T-helper 2 cell treated with Interferon-gamma antibody and Interleukin-4, amounts not matched to agents 5 μg/mL and 100 μg/mL, for 36 hours (primary cell): ENCODE data around the gene GAREM1.

Source experiments
- DNase-seq: peaks from one replicate; pipeline ENCODE4 v3.0.0; 2021; ENCODE audit warnings: low spot score
- H3K27ac Mint-ChIP-seq: one replicate; pipeline ENCODE4 v1.8.0; 2021; ENCODE audit warnings: mild to moderate bottlenecking, mixed read lengths
- H3K27me3 Mint-ChIP-seq: one replicate; pipeline ENCODE4 v1.8.0; 2021; ENCODE audit warnings: low read depth, mixed read lengths
- H3K36me3 Mint-ChIP-seq: one replicate; pipeline ENCODE4 v1.8.0; 2021; ENCODE audit warnings: low read depth, mixed read lengths
- H3K4me1 Mint-ChIP-seq: one replicate; pipeline ENCODE4 v1.8.0; 2021; ENCODE audit warnings: low read depth, mixed read lengths
- H3K4me3 Mint-ChIP-seq: one replicate; pipeline ENCODE4 v1.8.0; 2022; ENCODE audit warnings: mild to moderate bottlenecking, moderate library complexity, mixed read lengths
- H3K9me3 Mint-ChIP-seq: one replicate; pipeline ENCODE4 v1.8.0; 2021; ENCODE audit warnings: mixed read lengths

The GAREM1 gene

GRCh38 chr18:32425466-32425865 lies 45.2 kb downstream of the GAREM1 start:
- H3K27ac Mint-ChIP-seq: no peak overlapping the region
- H3K4me1 Mint-ChIP-seq: no peaks in the 10 kb centered on the region

GRCh38 chr18:32424696-32425095 lies 46.0 kb downstream of the GAREM1 start:
- no peak overlapping the region for H3K27ac Mint-ChIP-seq
- DNase-seq: no peak
- no peaks in the 10 kb centered on the region for H3K36me3 Mint-ChIP-seq
- H3K4me3 Mint-ChIP-seq: no peak overlapping the region
- peaks cover 8% of the 10 kb centered on the region for H3K27me3 Mint-ChIP-seq
- no peaks in the 10 kb centered on the region for H3K9me3 Mint-ChIP-seq
- no peaks in the 10 kb centered on the region for H3K4me1 Mint-ChIP-seq

More at GRCh38 chr18:32425466-32425865, 45.2 kb downstream of the GAREM1 start:
- Mint-ChIP-seq H3K9me3 (no peaks in the 10 kb centered on the region), H3K4me3 (no peak overlapping the region), H3K36me3 (no peaks in the 10 kb centered on the region), H3K27me3 (peaks cover 8% of the 10 kb centered on the region)
- DNase-seq: no peak

- no peaks in the 10 kb centered on the region for H3K36me3 Mint-ChIP-seq
- no peaks in the 10 kb centered on the region for H3K9me3 Mint-ChIP-seq
- no peak for DNase-seq
- no peak overlapping the region for H3K27ac Mint-ChIP-seq
- no peak overlapping the region for H3K4me3 Mint-ChIP-seq
- peaks cover 8% of the 10 kb centered on the region for H3K27me3 Mint-ChIP-seq
- H3K4me1 Mint-ChIP-seq: no peaks in the 10 kb centered on the region
These were observed 47.5 kb downstream of the GAREM1 start for GRCh38 chr18:32422978-32423740.

DNA sequence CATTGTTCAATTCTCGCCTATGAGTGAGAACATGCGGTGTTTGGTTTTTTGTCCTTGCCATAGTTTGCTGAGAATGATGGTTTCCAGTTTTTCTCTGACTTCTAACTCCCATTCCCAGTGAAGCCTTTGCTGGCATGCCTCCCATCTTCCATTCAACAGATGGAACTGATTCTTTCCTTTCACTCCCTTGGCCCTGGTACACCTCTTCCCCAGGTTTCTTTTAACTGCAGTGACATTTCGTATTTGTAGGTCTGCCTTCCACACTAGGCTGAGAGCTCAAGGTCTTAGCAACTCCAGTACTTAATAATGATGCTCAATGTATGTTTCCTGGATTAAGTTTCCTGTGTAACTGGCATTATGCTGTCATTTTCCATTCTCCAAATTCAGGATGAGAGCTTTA lies 48.5 kb downstream of the GAREM1 start:
- no peaks in the 10 kb centered on the region for H3K4me1 Mint-ChIP-seq
- H3K27me3 Mint-ChIP-seq: peaks cover 8% of the 10 kb centered on the region
- no peaks in the 10 kb centered on the region for H3K9me3 Mint-ChIP-seq
- no peak for DNase-seq
- no peak overlapping the region for H3K27ac Mint-ChIP-seq
- H3K4me3 Mint-ChIP-seq: no peak overlapping the region
- H3K36me3 Mint-ChIP-seq: no peaks in the 10 kb centered on the region

DNA sequence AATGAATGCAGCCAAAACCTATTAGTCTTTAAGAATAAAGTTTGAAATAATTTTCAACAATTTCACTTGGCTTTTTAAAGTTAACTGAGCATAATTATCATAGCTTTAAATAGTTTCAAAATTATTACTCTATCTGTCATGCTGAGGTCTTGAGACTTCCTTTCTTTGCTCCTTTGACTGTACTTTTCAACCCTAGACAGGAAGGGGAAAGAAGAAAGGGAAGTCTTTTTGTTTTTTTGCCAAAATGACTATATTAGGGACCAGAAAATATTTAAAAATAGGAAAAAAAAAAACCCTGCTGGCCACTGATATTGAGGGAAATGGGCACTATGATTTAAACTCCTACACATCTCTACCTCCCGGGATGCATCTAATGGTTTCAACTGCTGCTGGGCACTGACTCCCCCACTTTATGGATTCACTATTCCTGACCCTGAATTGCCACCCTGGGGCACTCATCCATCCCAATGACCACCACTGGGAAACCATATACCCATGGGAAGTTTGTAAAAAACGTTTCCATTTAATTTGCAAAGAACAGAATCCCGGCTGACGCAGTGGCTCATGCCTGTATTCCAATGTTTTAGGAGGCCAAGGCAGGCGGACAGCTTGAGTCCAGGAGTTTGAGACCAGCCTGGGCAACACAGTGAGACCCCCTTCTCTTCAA lies 50.5 kb downstream of the GAREM1 start:
- no peak overlapping the region for H3K27ac Mint-ChIP-seq
- no peaks in the 10 kb centered on the region for H3K36me3 Mint-ChIP-seq
- no peaks in the 10 kb centered on the region for H3K4me1 Mint-ChIP-seq
- H3K9me3 Mint-ChIP-seq: no peaks in the 10 kb centered on the region
- no peak for DNase-seq
- peaks cover 11% of the 10 kb centered on the region for H3K27me3 Mint-ChIP-seq
- no peak overlapping the region for H3K4me3 Mint-ChIP-seq

DNA sequence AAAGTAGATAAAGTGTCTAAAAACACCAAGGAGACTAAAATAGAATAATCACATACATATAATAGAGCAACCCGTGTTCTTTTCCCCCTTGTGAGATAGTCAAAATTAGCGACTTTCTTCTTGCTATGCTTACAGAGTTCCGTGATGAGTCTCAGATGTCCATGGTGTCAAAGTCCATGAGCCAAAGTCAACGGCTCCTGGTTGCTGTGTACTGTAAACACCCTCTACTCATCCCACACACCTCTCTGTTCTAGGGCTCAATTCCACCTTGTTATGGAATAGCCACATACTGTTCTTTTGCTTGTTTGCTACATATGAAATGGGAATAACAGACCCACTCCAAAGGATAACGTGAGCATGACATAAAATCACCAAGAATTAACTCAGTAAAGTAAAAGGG lies 52.5 kb downstream of the GAREM1 start:
- no peak for DNase-seq
- Mint-ChIP-seq H3K4me1 (no peaks in the 10 kb centered on the region), H3K4me3 (no peak overlapping the region), H3K27ac (no peak overlapping the region), H3K9me3 (no peaks in the 10 kb centered on the region), H3K36me3 (no peaks in the 10 kb centered on the region), H3K27me3 (peaks cover 12% of the 10 kb centered on the region)

DNA sequence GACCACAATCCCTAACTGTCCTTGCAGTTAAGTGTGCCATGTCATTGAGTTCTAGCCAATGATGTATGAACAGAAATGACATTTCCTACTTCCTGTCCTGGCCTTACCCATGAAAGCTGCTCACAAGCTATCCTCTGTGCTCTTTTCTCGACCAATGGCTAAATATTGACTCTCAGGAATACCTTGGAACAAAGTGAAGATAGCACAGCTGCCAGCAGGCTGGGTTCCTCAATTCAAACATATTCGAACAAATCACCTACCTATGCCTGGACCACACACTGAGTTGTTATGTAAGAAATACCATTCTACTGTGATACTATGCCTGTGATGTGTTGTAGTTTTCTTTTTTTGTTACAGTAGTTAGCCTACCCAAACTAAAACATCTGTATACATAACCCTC lies 65.1 kb downstream of the GAREM1 start:
- H3K4me3 Mint-ChIP-seq: no peak overlapping the region
- no peak overlapping the region for H3K27ac Mint-ChIP-seq
- no peaks in the 10 kb centered on the region for H3K27me3 Mint-ChIP-seq
- H3K36me3 Mint-ChIP-seq: no peaks in the 10 kb centered on the region
- no peak for DNase-seq
- H3K4me1 Mint-ChIP-seq: peaks cover 1% of the 10 kb centered on the region
- H3K9me3 Mint-ChIP-seq: no peaks in the 10 kb centered on the region

- Mint-ChIP-seq H3K9me3 (no peaks in the 10 kb centered on the region), H3K36me3 (no peaks in the 10 kb centered on the region), H3K27me3 (no peaks in the 10 kb centered on the region), H3K4me1 (peaks cover 1% of the 10 kb centered on the region), H3K27ac (no peak overlapping the region), H3K4me3 (no peak overlapping the region)
- DNase-seq: no peak
These were observed 69.1 kb downstream of the GAREM1 start for GRCh38 chr18:32401621-32402020.

DNA sequence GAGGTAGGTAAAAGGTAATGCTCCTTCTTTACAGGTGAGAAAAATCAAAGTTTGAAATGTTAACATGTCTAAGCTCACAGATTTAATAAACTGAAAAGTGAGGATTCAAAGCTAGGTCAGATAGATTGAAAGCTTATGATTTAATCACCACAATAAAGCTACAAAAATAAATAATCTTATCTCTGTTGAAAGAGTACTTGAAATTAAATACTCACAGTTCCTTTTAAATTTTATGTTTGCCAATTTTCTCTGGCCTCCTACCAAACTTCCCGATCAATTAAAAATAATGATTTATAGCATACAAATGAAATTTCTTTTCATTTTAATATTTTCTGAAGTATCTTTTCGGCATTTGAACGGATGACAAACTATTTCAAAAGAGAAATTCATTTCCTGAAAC lies 77.3 kb downstream of the GAREM1 start:
- no peak overlapping the region for H3K4me3 Mint-ChIP-seq
- H3K27ac Mint-ChIP-seq: no peak overlapping the region
- H3K4me1 Mint-ChIP-seq: no peaks in the 10 kb centered on the region
- H3K36me3 Mint-ChIP-seq: no peaks in the 10 kb centered on the region
- H3K27me3 Mint-ChIP-seq: peaks cover 6% of the 10 kb centered on the region
- H3K9me3 Mint-ChIP-seq: no peaks in the 10 kb centered on the region
- DNase-seq: no peak

DNA sequence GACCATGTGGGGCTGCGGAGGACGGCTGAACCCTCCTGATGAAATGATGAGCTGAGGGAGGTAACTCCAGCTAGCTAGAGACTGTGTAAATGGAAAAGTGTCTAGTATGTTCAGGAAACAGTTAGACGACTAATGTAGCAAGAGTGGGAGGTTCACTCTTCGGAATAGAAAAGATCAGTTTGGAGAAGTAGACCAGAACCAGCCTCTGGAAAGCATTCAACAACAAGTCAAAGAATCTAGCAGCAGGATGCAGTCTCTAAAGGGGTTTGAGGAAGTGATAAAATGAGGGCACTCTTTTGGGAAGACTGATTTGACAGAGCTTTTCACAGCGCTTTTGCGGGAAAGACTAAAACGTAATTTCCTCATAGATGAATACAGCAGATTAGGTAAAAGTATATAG lies 79.6 kb downstream of the GAREM1 start:
- H3K27ac Mint-ChIP-seq: no peak overlapping the region
- no peaks in the 10 kb centered on the region for H3K9me3 Mint-ChIP-seq
- no peaks in the 10 kb centered on the region for H3K36me3 Mint-ChIP-seq
- H3K27me3 Mint-ChIP-seq: peaks cover 16% of the 10 kb centered on the region
- no peaks in the 10 kb centered on the region for H3K4me1 Mint-ChIP-seq
- H3K4me3 Mint-ChIP-seq: no peak overlapping the region
- DNase-seq: no peak

GRCh38 chr18:32389858-32390257 lies 80.8 kb downstream of the GAREM1 start:
- H3K36me3 Mint-ChIP-seq: no peaks in the 10 kb centered on the region
- no peaks in the 10 kb centered on the region for H3K9me3 Mint-ChIP-seq
- peaks cover 20% of the 10 kb centered on the region for H3K27me3 Mint-ChIP-seq
- no peaks in the 10 kb centered on the region for H3K4me1 Mint-ChIP-seq
- no peak overlapping the region for H3K27ac Mint-ChIP-seq
- H3K4me3 Mint-ChIP-seq: no peak overlapping the region
- DNase-seq: no peak

GRCh38 chr18:32389191-32389590 lies 81.5 kb downstream of the GAREM1 start:
- Mint-ChIP-seq H3K36me3 (no peaks in the 10 kb centered on the region), H3K9me3 (no peaks in the 10 kb centered on the region), H3K27ac (no peak overlapping the region), H3K27me3 (peaks cover 22% of the 10 kb centered on the region), H3K4me3 (no peak overlapping the region), H3K4me1 (no peaks in the 10 kb centered on the region)
- DNase-seq: no peak

- H3K36me3 Mint-ChIP-seq: no peaks in the 10 kb centered on the region
- H3K27me3 Mint-ChIP-seq: peaks cover 27% of the 10 kb centered on the region
- no peak overlapping the region for H3K4me3 Mint-ChIP-seq
- H3K9me3 Mint-ChIP-seq: no peaks in the 10 kb centered on the region
- H3K4me1 Mint-ChIP-seq: no peaks in the 10 kb centered on the region
- no peak overlapping the region for H3K27ac Mint-ChIP-seq
- DNase-seq: no peak
These were observed 84.2 kb downstream of the GAREM1 start for GRCh38 chr18:32386471-32386870.

- H3K27ac Mint-ChIP-seq: no peak overlapping the region
- no peaks in the 10 kb centered on the region for H3K9me3 Mint-ChIP-seq
- H3K27me3 Mint-ChIP-seq: peaks cover 23% of the 10 kb centered on the region
- no peaks in the 10 kb centered on the region for H3K36me3 Mint-ChIP-seq
- H3K4me3 Mint-ChIP-seq: no peak overlapping the region
- H3K4me1 Mint-ChIP-seq: no peaks in the 10 kb centered on the region
- DNase-seq: no peak
These were observed 87.4 kb downstream of the GAREM1 start for GRCh38 chr18:32383050-32383819.
